GM18909 (cell line): ENCODE data around the gene NHEJ1.

Experiments
- ATAC-seq: cut with Tn5 transposase; IDR thresholded peaks from one replicate; pipeline ENCODE4 v1.9.1; 2021; ENCODE audit warnings: mild to moderate bottlenecking; ENCODE audit not compliant: unreplicated experiment, poor library complexity

NHEJ1 gene

DNA sequence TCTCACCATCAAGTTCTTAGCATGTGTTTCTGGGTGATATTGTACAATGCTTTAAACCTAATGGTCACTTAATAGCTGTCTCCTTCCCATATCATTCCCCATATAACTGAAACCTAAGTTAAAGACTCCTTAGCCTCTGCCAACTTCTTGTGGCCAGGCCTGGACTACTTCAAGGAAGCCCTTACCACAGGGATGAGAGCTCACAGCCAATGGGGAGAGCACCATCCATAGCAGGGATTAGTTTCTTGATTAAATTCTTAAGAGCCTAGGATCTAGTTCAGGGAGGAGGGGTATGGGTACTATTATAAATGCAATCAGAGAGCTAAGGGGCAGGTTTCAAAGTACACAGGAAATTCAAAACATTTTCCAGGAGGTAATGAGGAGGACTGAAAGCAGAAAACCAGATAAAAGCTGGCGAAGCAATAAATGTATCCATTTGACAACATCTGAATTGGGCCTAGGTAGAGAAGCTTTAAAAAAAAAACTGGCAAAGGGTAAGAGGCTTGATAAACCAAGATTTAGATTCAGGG is 65.1 kb downstream of the NHEJ1 start:
- ATAC-seq: no peak

DNA sequence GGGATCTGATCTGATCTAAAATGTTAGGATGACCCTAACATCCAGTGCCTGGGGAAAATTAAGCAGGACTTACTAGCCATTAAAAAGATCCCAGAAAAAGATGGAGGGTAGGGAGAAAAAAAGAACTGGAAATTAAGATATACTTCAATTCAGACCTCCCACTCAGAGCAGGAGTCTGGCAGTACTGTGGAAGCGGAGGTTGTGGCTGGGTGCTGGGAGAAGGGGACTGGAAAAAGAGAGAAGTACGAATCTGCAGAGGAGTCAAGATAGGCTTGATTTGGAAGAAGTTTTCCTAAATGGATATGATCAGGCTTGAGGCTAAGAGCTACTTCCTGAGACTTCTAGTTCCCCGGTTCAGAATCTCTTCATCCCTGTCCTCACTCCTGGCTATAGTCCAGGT is 66.4 kb downstream of the NHEJ1 start:
- no peak for ATAC-seq

DNA sequence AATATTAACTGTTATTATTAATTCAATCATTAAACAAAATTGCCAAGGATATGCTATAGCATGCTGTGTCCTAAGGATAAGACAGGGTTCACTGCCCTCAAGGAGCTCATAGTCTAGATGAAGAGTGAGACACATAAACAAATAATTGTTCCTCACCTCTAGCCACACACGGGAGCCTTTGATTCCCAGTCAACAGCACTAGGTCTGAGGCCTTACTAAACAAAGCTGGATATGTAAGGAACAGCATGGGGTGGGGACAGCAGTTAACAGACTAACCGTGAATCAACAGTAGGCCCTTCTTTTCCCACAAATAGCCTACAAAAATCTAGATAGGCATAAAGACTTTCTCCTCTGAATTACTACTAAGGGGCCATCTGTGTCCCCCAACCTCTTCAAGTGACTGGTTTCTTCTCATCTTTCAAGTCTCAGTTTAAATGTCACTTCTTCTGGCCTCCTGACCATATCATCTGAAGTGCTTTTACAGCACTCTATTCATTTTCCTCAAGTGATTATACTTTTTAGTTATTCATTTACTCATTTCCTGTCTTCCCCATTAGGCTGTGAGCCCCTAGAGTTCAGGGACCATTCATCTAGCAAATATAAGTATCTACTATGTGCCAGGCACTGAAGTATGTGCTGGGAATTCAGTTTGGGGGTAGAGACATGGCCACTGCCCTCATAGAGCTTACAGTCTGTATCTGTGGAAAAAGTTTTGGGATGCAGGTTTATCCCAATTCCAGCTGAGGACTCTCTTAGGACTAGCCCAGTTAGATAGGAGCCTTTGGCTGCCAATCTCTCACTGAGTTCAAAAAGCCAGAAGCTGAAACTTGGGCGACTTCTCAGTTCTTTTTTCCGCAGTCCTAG is 69.9 kb downstream of the NHEJ1 start:
- no peak for ATAC-seq

DNA sequence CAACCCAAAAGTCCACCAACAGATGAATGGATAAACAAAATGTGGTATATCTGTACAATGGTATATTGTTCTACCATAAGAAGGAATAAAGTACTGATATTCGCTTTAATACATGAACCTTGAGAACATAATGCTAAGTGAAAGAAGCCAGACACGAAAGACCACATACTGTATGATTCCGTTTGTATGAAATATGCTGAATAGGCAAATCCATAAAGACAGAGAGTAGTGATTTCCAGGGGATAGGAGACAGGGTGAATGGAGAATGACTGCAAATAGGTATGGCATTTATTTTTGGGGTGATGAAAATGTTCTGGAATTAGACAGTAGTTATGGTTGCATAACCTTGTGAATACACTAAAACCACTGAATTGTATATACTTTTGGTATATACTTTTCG is 71.3 kb downstream of the NHEJ1 start:
- no peak for ATAC-seq

DNA sequence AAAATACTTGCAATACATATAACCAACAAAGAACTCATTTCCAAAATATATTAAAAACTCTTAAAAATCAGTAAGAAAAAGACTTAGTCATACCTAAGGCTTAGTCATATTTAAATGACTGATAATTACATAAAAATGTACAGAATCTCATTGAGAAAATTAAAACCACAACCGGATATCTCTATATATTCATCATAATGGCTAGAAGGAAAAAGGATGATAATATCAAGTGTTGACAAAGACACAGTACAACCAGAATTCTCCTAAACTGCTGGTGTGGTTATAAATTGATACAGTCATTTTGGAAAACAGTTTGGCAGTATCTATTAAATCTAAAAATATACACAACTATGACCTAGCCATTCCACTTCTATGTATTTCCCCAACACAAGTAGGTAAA is 72.8 kb downstream of the NHEJ1 start:
- no peak for ATAC-seq

DNA sequence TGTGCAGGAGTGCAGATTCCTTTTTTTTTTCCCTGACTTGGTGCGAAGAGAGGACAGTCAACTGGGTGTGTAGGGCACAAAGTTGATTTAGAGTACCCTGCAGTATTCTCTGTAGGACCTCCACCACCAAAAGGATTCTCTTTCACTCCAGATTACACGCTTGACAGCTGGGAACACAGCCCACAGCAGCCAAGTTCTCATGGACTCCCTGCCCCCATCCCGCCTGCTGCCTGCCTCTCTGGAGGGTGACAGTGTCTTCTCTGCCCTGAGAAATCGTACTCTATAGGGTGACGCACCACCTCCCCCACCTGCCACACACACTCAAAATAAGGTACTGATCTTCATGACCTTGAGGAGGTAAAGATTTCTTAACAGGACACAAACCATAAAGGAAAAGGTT is 73.3 kb downstream of the NHEJ1 start:
- ATAC-seq: no peak

DNA sequence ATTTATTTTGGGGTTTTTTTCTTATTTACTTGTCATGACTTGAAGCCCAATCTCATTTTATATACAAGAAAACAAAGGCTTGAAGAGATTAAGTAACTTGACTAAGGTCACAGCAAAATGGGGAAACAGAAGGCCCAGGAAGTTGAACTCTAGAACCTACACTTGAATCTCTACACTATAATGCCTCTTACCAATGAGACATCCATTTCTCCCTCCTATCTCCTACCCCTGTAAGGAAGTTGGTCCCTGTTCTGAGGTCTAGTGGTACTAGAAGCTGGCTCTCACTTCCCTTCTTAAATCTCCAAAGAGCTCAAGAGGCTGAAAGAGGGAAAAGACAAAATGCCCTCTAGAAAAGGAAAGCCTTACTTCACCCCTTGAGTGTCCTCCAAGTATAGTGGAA is 74.4 kb downstream of the NHEJ1 start:
- ATAC-seq: no peak

DNA sequence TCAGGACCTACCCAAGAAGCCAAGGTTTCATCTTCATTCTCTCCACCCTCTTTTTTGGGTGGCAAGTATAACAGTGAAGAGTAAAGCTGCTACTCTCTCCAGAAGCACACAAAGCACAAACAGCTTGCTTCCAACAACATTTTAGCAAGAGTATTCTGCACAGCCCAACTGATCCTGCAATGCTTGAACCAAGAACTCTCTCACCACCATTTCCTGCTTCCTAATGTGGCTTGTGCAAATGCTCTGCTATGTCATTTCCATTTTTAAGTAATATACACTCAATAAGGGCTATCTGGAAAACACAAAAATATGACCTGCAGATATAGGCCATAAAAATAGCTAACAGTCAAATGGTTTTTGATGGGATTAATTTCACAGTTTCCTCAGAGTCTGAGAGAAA is 75.8 kb downstream of the NHEJ1 start:
- ATAC-seq: no peak

DNA sequence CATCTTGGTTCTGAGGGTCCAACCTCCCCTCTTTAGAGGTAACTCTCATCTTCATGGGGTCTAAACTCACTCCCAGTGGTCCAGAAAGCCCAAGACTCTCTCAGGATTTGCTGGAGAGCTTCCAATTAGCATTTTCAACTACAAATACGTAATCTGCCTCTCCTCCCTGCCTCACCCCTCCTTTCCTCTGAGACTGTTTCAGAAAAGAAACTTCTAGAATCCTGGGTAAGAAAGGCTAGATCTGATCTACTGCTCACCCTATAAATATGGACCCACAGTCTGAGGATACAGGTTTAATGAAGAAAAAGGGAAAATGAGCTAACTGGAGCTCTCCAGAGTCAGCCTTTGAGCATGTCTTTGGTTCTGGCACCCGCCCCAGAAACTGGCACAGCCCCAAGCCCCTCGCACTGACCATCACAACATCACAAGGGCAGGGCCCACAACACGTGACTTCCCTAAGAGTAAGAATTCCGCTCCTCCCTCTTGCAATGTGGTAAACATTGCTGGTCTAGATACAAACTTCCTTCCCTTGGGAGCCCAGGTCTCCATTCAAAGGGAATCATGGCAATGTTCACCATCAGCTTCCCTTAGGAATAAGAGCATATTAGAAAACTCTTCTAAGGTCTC is 78.2 kb downstream of the NHEJ1 start:
- ATAC-seq: no peak

DNA sequence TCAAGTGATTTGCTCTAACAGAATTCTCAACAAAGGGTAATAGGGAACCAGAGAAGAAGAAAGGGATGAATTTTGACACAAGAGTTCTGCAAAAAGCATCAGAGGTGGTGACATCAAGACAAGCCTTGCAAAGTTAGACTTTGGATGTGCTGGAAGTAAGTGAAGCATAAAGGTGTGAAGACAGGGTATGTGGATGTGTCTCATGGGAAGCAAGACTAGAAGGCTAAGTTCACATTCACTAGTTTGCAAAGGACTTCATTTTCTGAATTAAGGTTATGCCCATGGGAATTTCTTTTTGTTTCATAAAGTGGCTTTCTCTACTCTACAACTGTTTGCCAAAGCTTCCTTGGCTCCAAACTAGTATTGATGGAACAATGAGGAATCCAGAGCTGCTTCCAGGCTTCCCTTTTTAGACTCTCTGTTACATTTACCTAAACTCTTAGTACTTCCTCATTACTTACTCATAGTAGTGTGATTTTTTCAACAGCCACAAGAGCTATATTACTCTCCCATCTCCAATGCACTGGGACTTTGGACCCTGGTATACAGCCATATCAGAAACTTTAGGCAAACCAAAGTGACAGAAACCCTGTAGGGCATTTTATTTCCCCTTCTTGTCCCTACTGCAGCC is 78.8 kb downstream of the NHEJ1 start:
- ATAC-seq: no peak

DNA sequence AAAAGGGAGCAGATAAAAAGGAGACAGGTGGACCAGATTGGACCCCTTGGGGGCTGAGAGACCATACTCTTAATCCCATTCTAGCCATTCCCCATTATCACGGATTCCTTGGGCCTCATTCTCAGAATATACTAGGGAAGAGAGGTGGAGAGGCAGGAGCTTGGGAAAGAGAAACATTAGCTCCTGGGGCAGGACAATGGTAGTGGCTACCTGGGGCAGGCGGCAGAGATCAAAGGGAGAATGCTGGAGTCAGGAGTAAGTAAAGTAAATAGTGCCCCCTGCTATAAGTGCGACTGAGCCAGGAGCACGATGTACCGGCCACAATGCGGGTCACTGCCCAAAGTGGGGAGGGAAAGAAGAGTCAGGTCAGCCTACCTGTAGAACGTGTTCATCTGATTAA is 79.5 kb downstream of the NHEJ1 start:
- no peak for ATAC-seq

DNA sequence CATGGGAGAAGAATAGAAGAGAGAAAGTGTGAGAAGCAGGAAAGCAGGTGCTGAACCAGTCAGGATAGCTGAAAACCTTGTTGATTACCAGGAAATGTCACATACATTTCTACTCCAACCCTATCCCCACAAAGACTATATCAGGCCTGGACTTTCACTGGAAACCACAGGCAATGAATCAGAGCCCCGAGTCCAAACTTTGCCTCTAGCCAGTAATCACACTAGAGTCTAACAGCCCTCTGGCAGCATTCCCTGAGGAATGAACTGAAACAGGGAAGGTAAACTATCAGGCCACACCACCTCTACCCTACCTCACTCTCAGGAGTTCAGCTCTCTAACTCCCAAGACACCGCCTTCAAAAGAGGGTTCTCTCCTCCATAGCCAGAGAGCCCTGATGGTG is 81.2 kb downstream of the NHEJ1 start:
- ATAC-seq: no peak

DNA sequence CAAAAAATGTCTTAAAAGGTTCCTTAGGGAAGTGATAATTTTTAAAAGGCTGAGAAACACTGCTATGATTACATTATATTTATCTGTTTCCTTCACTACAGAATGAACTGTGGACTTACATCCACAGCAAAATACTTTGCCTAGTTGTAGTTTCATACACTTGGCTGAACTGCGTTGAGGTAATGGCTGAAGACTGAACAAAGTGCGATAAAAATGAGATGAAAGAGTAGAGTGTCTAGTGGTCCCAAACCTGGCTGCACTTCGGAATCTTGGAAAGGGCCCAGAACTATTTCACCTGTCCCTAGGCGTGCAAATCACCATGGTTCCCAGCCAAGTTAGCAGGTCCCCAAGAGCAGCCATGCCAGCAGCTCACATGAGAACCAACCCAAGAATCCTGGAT is 81.7 kb downstream of the NHEJ1 start:
- ATAC-seq: no peak

DNA sequence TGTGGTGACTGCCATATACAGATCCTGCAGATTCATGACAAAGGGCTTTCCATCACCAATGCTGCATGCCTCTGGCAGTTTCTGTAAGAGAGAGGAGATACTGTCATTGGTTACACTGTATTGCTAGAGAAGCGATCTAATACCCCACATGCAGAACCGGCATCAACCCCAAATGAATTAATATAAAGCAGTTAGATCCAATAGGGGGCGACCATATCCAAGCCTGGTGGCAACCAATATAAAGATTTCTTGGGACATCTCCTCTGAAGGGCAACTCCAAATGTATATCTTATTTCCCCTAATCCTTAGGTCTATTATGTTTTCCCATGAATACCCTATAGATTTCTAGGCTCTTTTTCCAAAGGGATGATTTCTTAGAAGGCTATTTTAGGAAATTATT is 82.5 kb downstream of the NHEJ1 start:
- ATAC-seq: no peak

DNA sequence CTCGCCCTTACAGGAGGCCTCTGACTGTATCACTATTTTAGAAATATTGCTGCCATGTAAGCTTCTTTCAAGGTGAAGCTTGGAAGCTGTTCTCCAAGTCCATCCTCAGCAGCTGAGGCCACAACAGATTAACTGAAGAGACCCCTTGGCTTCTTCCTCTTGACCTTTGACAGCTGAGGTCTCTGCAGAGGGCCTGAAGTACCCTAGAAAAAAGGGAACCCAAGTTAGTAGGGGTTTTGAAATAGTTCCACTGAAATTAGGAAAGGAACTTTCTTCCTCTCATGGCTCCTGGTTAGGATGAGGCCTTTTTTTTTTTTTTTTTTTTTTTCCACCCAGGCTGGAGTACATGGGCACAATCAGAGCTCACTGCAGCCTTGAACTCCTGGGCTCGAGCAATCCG is 84.4 kb downstream of the NHEJ1 start:
- no peak for ATAC-seq

DNA sequence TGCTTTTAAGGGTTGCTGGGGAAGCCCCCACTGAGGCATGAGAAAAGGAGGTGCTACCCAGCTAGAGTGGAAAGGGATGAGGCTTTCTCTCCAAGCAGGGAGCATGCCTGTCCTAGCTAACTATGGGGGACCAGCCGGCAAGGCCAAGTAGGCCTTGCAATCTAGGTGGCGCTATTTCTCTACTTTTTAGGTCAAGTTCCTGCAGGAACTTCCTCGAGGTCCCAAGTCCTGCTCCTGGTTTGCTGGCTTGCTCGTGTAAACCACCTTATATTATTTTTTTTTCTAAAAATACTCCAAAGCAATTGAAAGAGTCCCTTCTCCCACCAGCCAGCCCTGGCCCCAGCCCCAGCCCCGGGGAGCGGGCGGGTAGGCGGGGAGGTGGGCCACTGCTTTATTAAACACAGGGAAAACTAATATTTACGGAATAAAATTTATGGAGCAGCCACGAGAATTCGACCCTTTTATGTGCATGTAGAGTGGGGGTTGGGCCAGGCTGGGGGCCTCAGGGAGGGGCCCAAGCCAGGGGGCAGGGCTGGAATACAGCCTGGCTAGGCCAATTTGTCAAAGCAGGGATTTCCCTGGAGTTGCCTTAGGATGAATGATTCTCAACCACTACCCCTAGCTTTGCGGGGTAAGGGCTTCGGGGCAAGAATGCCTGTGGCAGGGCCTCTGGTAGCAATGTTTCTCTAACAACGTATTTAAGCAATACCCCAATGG is 87.0 kb downstream of the NHEJ1 start:
- ATAC-seq: no peak

DNA sequence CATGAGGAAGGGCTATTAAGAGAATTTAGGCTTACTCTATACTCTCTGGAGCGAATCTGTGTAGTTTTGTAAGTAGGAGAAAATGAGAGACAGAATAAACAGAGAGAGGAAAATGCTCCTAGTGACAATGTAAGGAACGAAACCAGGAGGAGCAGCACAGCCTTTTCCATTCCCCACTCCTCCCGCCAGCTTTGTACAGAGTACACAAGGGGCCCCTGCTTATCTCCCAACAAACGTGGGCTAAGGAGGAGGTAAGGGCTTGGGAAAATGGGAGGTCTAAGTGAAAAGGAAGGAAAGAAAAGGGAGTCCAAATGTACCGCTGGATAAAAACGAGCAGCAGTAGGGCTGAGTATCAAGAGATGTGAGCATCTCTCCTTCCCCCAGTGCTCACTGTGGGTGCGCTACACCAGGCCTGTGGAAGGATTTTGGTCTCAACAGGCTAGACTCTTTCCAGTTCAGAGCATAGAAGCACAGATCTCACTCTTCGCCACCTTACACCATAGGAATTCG is 87.8 kb downstream of the NHEJ1 start:
- no peak for ATAC-seq

DNA sequence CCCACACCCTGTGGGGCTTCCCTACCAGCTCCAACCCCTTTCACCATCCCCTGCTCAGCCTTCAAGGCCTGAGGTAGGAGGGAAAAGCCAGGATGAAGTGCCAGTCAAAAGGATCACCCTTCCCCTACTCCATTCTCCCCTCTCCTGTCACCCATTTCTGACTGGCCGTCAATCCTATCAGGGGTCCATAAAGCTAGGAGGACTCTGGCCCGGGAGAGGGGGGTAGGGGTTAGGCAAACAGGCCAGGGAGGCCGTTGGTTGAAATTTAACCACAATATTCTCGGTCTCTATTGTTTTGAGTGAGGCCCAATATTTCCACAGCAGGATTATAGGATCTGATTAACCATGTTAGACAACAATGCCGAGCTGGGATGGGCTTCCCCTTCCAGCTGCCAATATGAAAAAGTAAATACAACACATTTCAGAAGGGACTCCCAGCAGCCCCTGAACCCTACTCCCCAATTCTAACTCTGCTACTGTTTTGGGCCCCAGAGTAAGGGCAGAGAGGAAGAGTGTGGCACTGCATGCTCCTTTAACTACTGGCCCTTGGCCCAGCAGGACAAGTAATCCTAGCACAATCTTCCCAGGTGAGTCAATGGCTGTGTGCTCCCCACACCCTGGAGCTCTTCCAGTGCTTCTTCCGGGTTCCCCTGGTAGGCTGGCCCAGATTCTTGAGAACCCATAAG is 89.3 kb downstream of the NHEJ1 start:
- no peak for ATAC-seq

DNA sequence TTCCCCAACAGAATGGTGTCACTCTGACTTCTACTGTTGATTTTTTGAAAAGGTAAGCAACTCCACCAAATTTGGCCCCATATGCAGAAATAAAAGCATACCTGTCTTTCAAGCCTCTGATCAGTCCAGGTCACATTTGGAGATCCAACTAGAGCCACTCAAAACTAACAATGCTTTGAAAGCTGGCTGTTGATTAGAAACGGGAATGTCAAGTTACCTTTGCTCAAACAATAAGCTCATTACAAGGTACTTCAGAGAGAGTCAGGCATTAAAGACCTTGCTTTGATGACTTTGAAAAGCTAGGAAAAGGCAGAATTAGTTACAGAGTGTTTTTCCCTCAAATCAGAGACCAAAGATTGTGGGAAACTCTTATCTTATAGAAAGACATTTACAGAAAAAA is 95.1 kb downstream of the NHEJ1 start:
- no peak for ATAC-seq

DNA sequence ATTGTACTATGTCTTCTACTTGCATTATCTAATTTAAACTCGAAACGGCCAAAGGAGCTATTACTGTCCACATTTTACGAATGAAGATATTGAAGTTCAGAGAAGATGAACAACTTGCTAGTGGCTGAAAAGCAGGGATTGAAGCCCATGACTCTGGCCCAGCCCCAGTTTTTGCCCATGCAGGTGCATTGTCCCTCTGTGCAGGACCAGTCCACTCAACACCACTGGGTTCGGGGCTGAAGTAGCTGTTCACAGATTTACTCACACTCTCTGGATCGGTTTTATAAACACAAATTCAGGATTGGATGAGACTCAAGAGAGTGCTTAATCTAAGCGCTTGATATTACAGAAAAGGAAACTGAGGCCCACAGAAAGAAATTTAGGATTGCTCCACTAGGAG is 98.5 kb downstream of the NHEJ1 start:
- ATAC-seq: no peak
